Measurements from ENCODE around the gene CD200R1L. TPM values are rescaled to one million over a fixed set of nuclear protein-coding genes. Genes with fewer than 3 reads are reported as not detected.

Gene CD200R1L
- total and polyA plus RNA-seq, 3 donors from 2014 or later, result 0.71 to 7.9 TPM; not detected in 1

DNA sequence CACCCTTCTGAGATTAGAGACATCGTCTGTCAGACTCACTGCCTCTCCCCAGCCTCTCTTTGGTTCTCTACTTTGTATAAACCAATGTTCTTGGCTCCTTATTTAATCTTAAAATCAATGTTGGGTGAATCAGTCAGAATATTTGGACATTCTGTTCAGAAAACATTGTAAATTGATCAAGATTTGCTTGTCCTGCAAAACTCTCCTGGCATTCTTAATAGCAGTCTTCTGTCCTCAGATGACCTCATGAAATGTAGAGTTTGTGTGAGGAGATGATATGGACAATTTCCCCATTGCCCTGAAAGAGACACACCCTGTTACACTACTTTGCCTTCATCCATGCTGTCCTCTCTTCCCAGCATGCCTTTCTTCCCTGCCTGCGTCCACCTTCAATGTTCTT is 33.6 kb downstream of the CD200R1L start:
- WGBS, 2 donors, result 74 to 82% methylated on average over 2 of the region's 2 CpGs
- intact Hi-C loops (cut with DNase I; ENCODE audit: low total_unique reads), result no loop called here

DNA sequence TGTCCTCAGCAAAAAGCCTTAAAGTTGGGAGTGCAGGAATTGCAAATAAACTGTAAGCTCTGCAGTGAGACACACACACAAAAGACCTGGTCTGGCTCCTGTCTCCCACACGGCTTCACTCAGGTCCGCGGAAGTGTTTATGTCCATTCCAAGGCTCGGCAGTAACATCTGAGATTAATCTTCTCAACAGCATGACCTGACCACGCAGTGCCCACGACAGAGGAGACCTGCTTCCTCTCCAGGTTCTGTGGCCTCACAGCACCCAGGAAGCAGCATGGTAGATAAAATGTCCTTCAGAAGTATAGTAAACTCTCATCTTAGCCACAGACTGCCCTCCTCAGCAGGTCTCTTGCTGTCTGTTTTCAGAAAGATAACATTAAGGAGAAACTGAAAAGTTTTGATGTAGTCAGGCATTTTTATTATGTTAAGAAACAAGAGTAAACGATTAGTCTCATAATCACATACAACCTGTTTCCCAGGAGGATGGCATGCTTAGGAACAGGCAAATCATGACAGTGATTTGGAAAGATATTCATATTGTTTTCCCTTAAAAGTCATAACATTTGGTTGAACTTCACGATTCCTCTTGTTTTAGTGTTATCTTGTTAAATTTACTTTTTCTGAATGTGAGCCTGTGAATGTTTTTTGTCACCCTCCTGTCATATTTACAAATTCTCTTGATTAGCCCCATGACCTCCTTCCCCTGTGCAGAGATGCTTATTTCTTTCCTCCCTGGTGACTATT is 34.6 kb downstream of the CD200R1L start:
- no peak for DNase-seq
- Histone ChIP-seq H3K36me3 (ENCODE audit: low read depth, missing control alignments) (no peaks in the 10 kb centered on the region), H3K27ac (no peak overlapping the region), H3K4me3 (no peak overlapping the region), H3K27me3 (no peaks in the 10 kb centered on the region), H3K9me3 (no peaks in the 10 kb centered on the region), H3K4me1 (peaks cover 6% of the 10 kb centered on the region)
- WGBS, 2 donors, result 68 to 82% methylated on average over 8 of the region's 8 CpGs
- no peak for TF ChIP-seq POLR2A (IDR thresholded peaks at IDR 0.05)
- TF ChIP-seq, protein P1, sequence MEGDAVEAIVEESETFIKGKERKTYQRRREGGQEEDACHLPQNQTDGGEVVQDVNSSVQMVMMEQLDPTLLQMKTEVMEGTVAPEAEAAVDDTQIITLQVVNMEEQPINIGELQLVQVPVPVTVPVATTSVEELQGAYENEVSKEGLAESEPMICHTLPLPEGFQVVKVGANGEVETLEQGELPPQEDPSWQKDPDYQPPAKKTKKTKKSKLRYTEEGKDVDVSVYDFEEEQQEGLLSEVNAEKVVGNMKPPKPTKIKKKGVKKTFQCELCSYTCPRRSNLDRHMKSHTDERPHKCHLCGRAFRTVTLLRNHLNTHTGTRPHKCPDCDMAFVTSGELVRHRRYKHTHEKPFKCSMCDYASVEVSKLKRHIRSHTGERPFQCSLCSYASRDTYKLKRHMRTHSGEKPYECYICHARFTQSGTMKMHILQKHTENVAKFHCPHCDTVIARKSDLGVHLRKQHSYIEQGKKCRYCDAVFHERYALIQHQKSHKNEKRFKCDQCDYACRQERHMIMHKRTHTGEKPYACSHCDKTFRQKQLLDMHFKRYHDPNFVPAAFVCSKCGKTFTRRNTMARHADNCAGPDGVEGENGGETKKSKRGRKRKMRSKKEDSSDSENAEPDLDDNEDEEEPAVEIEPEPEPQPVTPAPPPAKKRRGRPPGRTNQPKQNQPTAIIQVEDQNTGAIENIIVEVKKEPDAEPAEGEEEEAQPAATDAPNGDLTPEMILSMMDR (IDR thresholded peaks at IDR 0.05), result no peak
- intact Hi-C loops (cut with DNase I; ENCODE audit: low total_unique reads), result no loop called here

More for the DNA sequence above, 33.6 kb downstream of the CD200R1L start:
- no peaks in the 10 kb centered on the region for H3K27me3 ChIP-seq
- H3K4me3 ChIP-seq, result no peak overlapping the region
- no peak for TF ChIP-seq POLR2A (IDR thresholded peaks at IDR 0.05)
- TF ChIP-seq, protein P1 (IDR thresholded peaks at IDR 0.05), result no peak
- no peak overlapping the region for H3K27ac ChIP-seq
- no peak for DNase-seq
- H3K9me3 ChIP-seq, result no peaks in the 10 kb centered on the region
- H3K36me3 ChIP-seq (ENCODE audit: low read depth, missing control alignments), result no peaks in the 10 kb centered on the region
- peaks cover 6% of the 10 kb centered on the region for H3K4me1 ChIP-seq

DNA sequence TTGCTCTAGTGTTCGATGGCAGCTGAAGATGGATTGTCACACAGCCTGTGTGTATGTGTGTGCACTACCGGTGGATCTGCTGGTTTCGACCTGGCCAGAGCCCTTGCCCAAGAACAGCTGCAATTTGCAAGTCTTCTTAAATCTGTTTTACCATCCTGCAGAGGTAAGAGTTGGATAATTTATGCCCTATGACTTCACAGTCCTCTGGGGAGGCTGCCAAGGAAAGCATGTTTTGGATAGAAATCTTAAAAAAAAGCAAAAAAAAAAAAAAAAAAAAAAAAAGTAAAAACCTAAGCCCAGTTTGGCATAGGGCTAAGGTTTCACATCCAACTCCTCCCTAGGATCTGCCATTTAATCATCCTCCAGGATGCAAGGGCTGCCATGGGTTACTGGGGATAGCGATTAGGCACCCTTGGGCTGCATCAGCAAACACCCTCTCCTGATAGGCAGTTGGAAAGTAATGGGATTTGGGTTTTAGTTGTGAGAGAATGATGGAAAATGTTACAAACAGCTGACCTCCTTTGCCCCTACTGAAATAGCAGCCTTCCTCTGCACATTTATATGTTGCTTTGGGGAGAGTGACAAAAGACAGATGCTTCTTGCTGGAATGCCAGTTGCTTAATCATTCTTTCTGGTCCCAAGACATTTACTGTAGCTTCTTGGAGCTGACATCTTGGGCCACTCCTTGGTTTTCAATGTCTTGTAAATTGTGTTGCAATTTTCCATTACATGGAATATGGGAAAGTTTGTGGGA is 35.4 kb downstream of the CD200R1L start:
- 51 to 60% methylated on average over 4 of the region's 4 CpGs for WGBS, 2 donors
- no peak for TF ChIP-seq POLR2A (IDR thresholded peaks at IDR 0.05)
- TF ChIP-seq, protein P1 (IDR thresholded peaks at IDR 0.05), result no peak
- H3K4me1 ChIP-seq, result peaks cover 6% of the 10 kb centered on the region
- no peak for DNase-seq
- H3K9me3 ChIP-seq, result no peaks in the 10 kb centered on the region
- intact Hi-C loops (cut with DNase I; ENCODE audit: low total_unique reads), result no loop called here
- H3K27me3 ChIP-seq, result no peaks in the 10 kb centered on the region
- no peak overlapping the region for H3K27ac ChIP-seq
- no peak overlapping the region for H3K4me3 ChIP-seq
- H3K36me3 ChIP-seq (ENCODE audit: low read depth, missing control alignments), result no peaks in the 10 kb centered on the region

DNA sequence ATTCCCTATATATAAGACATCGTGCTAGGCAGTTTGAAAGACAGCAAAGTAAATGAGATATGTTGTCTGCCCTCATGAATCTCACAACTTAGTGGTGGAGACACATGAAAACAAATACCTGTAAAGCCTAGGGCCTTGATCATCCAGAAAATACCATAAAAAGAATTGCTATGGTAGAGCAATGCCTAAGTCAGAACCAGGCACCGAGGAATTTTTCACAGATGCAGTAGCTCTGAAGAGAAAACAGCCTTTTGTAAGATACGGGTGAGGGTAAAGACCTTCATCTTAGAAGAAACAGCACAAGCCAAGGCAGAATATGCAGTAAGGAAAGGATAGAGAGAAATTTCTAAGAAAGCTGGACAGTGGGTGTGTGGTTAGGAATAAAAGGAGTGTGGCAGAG is 36.1 kb downstream of the CD200R1L start:
- Histone ChIP-seq H3K9me3 (no peaks in the 10 kb centered on the region), H3K4me3 (no peak overlapping the region), H3K36me3 (ENCODE audit: low read depth, missing control alignments) (no peaks in the 10 kb centered on the region), H3K27me3 (no peaks in the 10 kb centered on the region), H3K4me1 (peaks cover 6% of the 10 kb centered on the region), H3K27ac (no peak overlapping the region)
- TF ChIP-seq, protein P1 (IDR thresholded peaks at IDR 0.05), result no peak
- no peak for TF ChIP-seq POLR2A (IDR thresholded peaks at IDR 0.05)
- intact Hi-C loops (cut with DNase I; ENCODE audit: low total_unique reads), result no loop called here
- WGBS, 2 donors, result 88 to 92% methylated on average over 3 of the region's 3 CpGs
- no peak for DNase-seq
